Caco-2 (cell line): ENCODE data around the gene BRIP1. TPM values are rescaled to one million over a fixed set of nuclear protein-coding genes. Genes with fewer than 3 reads are reported as not detected.

Experiments
- BruUV-seq: library from RNA; stranded (reverse); fragments of 400-500 nt; replicated peaks from 2 replicates; lab custom pipeline; 2021; lab: Mats Ljungman, UMichigan
- CTCF ChIA-PET: fragments of 300-600 bp; sonication (Branson Sonifier 250); formaldehyde crosslinking; loops from one replicate; lab custom pipeline; 2022; ENCODE audit warnings: antibody characterized with exemption; lab: Charles Lee
- POLR2A ChIA-PET: fragments of 300-600 bp; sonication (Branson Sonifier 250); formaldehyde crosslinking; loops from one replicate; lab custom pipeline; 2022; ENCODE audit warnings: antibody characterized with exemption; lab: Charles Lee
- DNase-seq, 2 experiments: peaks; one replicate each; pipeline versions ENCODE4 v3.0.0 to v3.0.0-alpha.2; 2020 to 2022
- H3K27me3 ChIP-seq: replicated peaks from 2 replicates; pipeline ENCODE4 v1.6.0; 2011; ENCODE audit warnings: low read length; ENCODE audit not compliant: control insufficient read depth, insufficient read depth
- H3K36me3 ChIP-seq: 2 replicates; pipeline ENCODE4 v1.5.1; 2011; ENCODE audit warnings: low read length; ENCODE audit not compliant: control insufficient read depth, insufficient read depth
- H3K4me1 ChIP-seq: fragments of 250-450 bp; sonication (Bioruptor Pico); 2 replicates; pipeline ENCODE4 v1.5.1; 2020; ENCODE audit warnings: mild to moderate bottlenecking
- H3K4me3 ChIP-seq: 2 replicates; pipeline ENCODE4 v1.5.1; 2011; ENCODE audit warnings: low read depth, mild to moderate bottlenecking, control low read depth, low read length
- H3K9me3 ChIP-seq: fragments of 250-450 bp; sonication (Bioruptor Pico); 2 replicates; pipeline ENCODE4 v1.5.1; 2020; ENCODE audit warnings: mild to moderate bottlenecking, moderate library complexity
- H3K27ac Mint-ChIP-seq: one replicate; pipeline ENCODE4 v1.8.0; 2022; ENCODE audit warnings: mixed read lengths; ENCODE audit not compliant: unreplicated experiment
- H3K27me3 Mint-ChIP-seq: one replicate; pipeline ENCODE4 v1.8.0; 2022; ENCODE audit warnings: mixed read lengths; ENCODE audit not compliant: insufficient read depth, unreplicated experiment
- H3K36me3 Mint-ChIP-seq: one replicate; pipeline ENCODE4 v1.8.0; 2022; ENCODE audit warnings: mild to moderate bottlenecking, mixed read lengths; ENCODE audit not compliant: insufficient read depth, unreplicated experiment
- H3K4me1 Mint-ChIP-seq: one replicate; pipeline ENCODE4 v1.8.0; 2022; ENCODE audit warnings: low read depth, mixed read lengths; ENCODE audit not compliant: unreplicated experiment
- H3K4me3 Mint-ChIP-seq: one replicate; pipeline ENCODE4 v1.8.0; 2022; ENCODE audit warnings: mild to moderate bottlenecking, moderate library complexity, mixed read lengths; ENCODE audit not compliant: unreplicated experiment
- H3K9me3 Mint-ChIP-seq: one replicate; pipeline ENCODE4 v1.8.0; 2022; ENCODE audit warnings: mixed read lengths; ENCODE audit not compliant: unreplicated experiment
- CTCF ChIP-seq, 2 experiments: fragments of 200-600 bp in 1 of 2; IDR thresholded peaks; 1 replicate in 1 of 2; 2 replicates in 1 of 2; pipeline versions ENCODE4 v1.5.1 to v1.8.0; 2011 to 2022; ENCODE audit warnings: antibody characterized with exemption in 1 of 2, control low read depth in 1 of 2, inconsistent platforms in 1 of 2, low read depth in 1 of 2, low read length in 1 of 2, mild to moderate bottlenecking in 1 of 2, moderate library complexity in 1 of 2; ENCODE audit not compliant: insufficient read depth in 1 of 2, severe bottlenecking in 1 of 2, unreplicated experiment in 1 of 2
- intact Hi-C: fragments of 100-400 bp; cut with micrococcal nuclease; formaldehyde crosslinking; loops from one replicate; pipeline ENCODE4 v1.10.0; 2022; ENCODE audit not compliant: unreplicated experiment
- total RNA-seq: library from RNA; stranded (reverse); gene quantifications from 2 replicates; pipeline ENCODE4 v1.2.3, GENCODE V29; 2022

BRIP1 gene
- total RNA-seq, 1 experiment from 2014 or later = 18.3 TPM

- H3K4me3 ChIP-seq = no peak overlapping the region
- Mint-ChIP-seq H3K27me3 (peaks cover 7% of the 10 kb centered on the region), H3K4me1 (no peaks in the 10 kb centered on the region), H3K9me3 (no peaks in the 10 kb centered on the region), H3K36me3 (no peaks in the 10 kb centered on the region), H3K4me3 (no peak overlapping the region), H3K27ac (no peak overlapping the region)
- POLR2A ChIA-PET = no interaction called here
- DNase-seq = no peak
- no peaks in the 10 kb centered on the region for H3K9me3 ChIP-seq
- no TSS peak for BruUV-seq
- H3K27me3 ChIP-seq = no peaks in the 10 kb centered on the region
- H3K4me1 ChIP-seq = no peaks in the 10 kb centered on the region
- TF ChIP-seq CTCF (IDR thresholded peaks at IDR 0.05; ENCODE audit: insufficient read depth in 1 of 2, low read depth in 1 of 2, low read length in 1 of 2, severe bottlenecking in 1 of 2, unreplicated experiment in 1 of 2) = no peak
- intact Hi-C loops = no loop called here
- CTCF ChIA-PET = no interaction called here
- no peaks in the 10 kb centered on the region for H3K36me3 ChIP-seq
These were observed 200.0 kb downstream of the BRIP1 start for GRCh38 chr17:61663310-61663709.

DNA sequence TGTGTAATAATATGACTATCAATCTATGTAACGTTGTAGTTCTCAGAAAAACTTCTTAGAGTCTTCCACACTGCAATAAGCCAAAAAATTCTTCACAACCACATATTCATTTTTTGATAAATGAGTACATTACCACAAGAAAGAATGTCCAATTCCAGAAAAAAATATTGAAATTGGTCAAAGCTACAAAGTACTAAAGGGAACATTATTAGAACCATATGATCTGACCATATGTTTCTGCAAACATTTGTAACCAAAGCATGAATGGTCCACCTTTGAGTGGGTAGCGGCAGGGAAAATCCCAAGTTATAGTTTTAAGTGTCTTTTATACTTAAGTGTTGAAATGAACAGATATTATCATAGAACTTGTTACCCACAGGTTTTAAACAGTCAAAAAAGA, 200.6 kb downstream of the BRIP1 start:
- CTCF ChIA-PET = no interaction called here
- Mint-ChIP-seq H3K36me3 (no peaks in the 10 kb centered on the region), H3K9me3 (no peaks in the 10 kb centered on the region), H3K27ac (no peak overlapping the region), H3K4me1 (no peaks in the 10 kb centered on the region), H3K27me3 (peaks cover 7% of the 10 kb centered on the region), H3K4me3 (no peak overlapping the region)
- no peak overlapping the region for H3K4me3 ChIP-seq
- no peaks in the 10 kb centered on the region for H3K4me1 ChIP-seq
- no peak for DNase-seq
- intact Hi-C loops = no loop called here
- no peak for TF ChIP-seq CTCF (IDR thresholded peaks at IDR 0.05; ENCODE audit: insufficient read depth in 1 of 2, low read depth in 1 of 2, low read length in 1 of 2, severe bottlenecking in 1 of 2, unreplicated experiment in 1 of 2)
- BruUV-seq = no TSS peak
- POLR2A ChIA-PET = no interaction called here
- no peaks in the 10 kb centered on the region for H3K27me3 ChIP-seq
- no peaks in the 10 kb centered on the region for H3K9me3 ChIP-seq
- H3K36me3 ChIP-seq = no peaks in the 10 kb centered on the region

- Histone ChIP-seq H3K4me1 (no peaks in the 10 kb centered on the region), H3K27me3 (no peaks in the 10 kb centered on the region), H3K36me3 (no peaks in the 10 kb centered on the region), H3K9me3 (no peaks in the 10 kb centered on the region), H3K4me3 (no peak overlapping the region)
- H3K4me3 Mint-ChIP-seq = no peak overlapping the region
- no peak overlapping the region for H3K27ac Mint-ChIP-seq
- ChIA-PET CTCF (no interaction called here), POLR2A (no interaction called here)
- TF ChIP-seq CTCF (IDR thresholded peaks at IDR 0.05; ENCODE audit: insufficient read depth in 1 of 2, low read depth in 1 of 2, low read length in 1 of 2, severe bottlenecking in 1 of 2, unreplicated experiment in 1 of 2) = no peak
- H3K9me3 Mint-ChIP-seq = no peaks in the 10 kb centered on the region
- DNase-seq = no peak
- no peaks in the 10 kb centered on the region for H3K4me1 Mint-ChIP-seq
- intact Hi-C loops = no loop called here
- no peaks in the 10 kb centered on the region for H3K36me3 Mint-ChIP-seq
- no TSS peak for BruUV-seq
- H3K27me3 Mint-ChIP-seq = peaks cover 11% of the 10 kb centered on the region
These were observed 201.1 kb downstream of the BRIP1 start for GRCh38 chr17:61662186-61662585.
